NCI-H748 (cell line): Measurements from ENCODE around the gene TEAD1.
"Not testable (repeated sequence)": the region's sequence is repeated elsewhere in the genome, so short reads cannot be mapped to it uniquely, and the experiment has no call there.

Source experiments
- DNase-seq: peaks from one replicate; lab custom pipeline; 2025; ENCODE audit not compliant: unreplicated experiment; lab: John Stamatoyannopoulos, UW

TEAD1 gene

GRCh38 chr11:12856338-12856737 is 182.1 kb downstream of the TEAD1 start:
- DNase-seq = no peak

- DNase-seq = no peak
Measured at GRCh38 chr11:12857572-12857971, 183.4 kb downstream of the TEAD1 start.

GRCh38 chr11:12859872-12860657 is 185.8 kb downstream of the TEAD1 start:
- no peak for DNase-seq

- no peak for DNase-seq
Measured at GRCh38 chr11:12860827-12861226, 186.6 kb downstream of the TEAD1 start.

GRCh38 chr11:12862696-12863469 is 188.7 kb downstream of the TEAD1 start:
- DNase-seq = peak; percentile 45

- no peak for DNase-seq
Measured at GRCh38 chr11:12863605-12864121, 189.4 kb downstream of the TEAD1 start.

GRCh38 chr11:12864316-12865156 is 190.3 kb downstream of the TEAD1 start:
- DNase-seq = peak; percentile 99

- DNase-seq = no peak
Measured at GRCh38 chr11:12865863-12866595, 191.8 kb downstream of the TEAD1 start.

GRCh38 chr11:12867531-12867930 is 193.3 kb downstream of the TEAD1 start:
- no peak for DNase-seq

GRCh38 chr11:12868315-12869073 is 194.3 kb downstream of the TEAD1 start:
- no peak for DNase-seq

- no peak for DNase-seq
Measured at GRCh38 chr11:12871241-12871640, 197.0 kb downstream of the TEAD1 start.

GRCh38 chr11:12871788-12872321 is 197.6 kb downstream of the TEAD1 start:
- no peak for DNase-seq

GRCh38 chr11:12876340-12876739 is 202.1 kb downstream of the TEAD1 start:
- DNase-seq = no peak

GRCh38 chr11:12876988-12877387 is 202.8 kb downstream of the TEAD1 start:
- no peak for DNase-seq

- DNase-seq = not testable (repeated sequence)
Measured at GRCh38 chr11:12877508-12877907, 203.3 kb downstream of the TEAD1 start.

GRCh38 chr11:12880327-12880726 is 206.1 kb downstream of the TEAD1 start:
- no peak for DNase-seq

GRCh38 chr11:12882670-12883069 is 208.4 kb downstream of the TEAD1 start:
- no peak for DNase-seq

GRCh38 chr11:12884751-12885318 is 210.6 kb downstream of the TEAD1 start:
- DNase-seq = no peak

GRCh38 chr11:12885717-12886239 is 211.6 kb downstream of the TEAD1 start:
- no peak for DNase-seq
